Endometrium (tissue), 2 donors: Measurements from ENCODE around the gene DDHD1.
"Not testable (repeated sequence)": the region's sequence is repeated elsewhere in the genome, so short reads cannot be mapped to it uniquely, and the experiment has no call there.

Source experiments
- FAIRE-seq: peaks from 2 replicates; lab custom pipeline; 2012; peaks lifted over from hg19 to GRCh38; lab: Jason Lieb, UNC
- donor health status: control.
- donor health status: control.

DDHD1 gene

GRCh38 chr14:53152887-53153701, at the start of gene DDHD1:
TSS of gene DDHD1 (minus strand) at chr14:53153323. CDS start at chr14:53153098, 225 bp downstream.
- FAIRE-seq: no peak

- FAIRE-seq: no peak
These were observed 42.8 kb upstream of the DDHD1 start for GRCh38 chr14:53195949-53196348.

- no peak for FAIRE-seq
These were observed 40.1 kb upstream of the DDHD1 start for GRCh38 chr14:53193193-53193592.

- FAIRE-seq: no peak
These were observed 39.1 kb upstream of the DDHD1 start for GRCh38 chr14:53192052-53192760.

GRCh38 chr14:53190938-53191337, 37.8 kb upstream of the DDHD1 start:
- FAIRE-seq: no peak

- FAIRE-seq: no peak
These were observed 34.9 kb upstream of the DDHD1 start for GRCh38 chr14:53187921-53188463.

- FAIRE-seq: no peak
These were observed 33.4 kb upstream of the DDHD1 start for GRCh38 chr14:53186532-53186931.

- FAIRE-seq: no peak
These were observed 30.5 kb upstream of the DDHD1 start for GRCh38 chr14:53183611-53184010.

- FAIRE-seq: no peak
These were observed 29.9 kb upstream of the DDHD1 start for GRCh38 chr14:53183056-53183455.

- not testable (repeated sequence) for FAIRE-seq
These were observed 28.4 kb upstream of the DDHD1 start for GRCh38 chr14:53181463-53182081.

- no peak for FAIRE-seq
These were observed 27.4 kb upstream of the DDHD1 start for GRCh38 chr14:53180272-53181221.

GRCh38 chr14:53179486-53180005, 26.4 kb upstream of the DDHD1 start:
- FAIRE-seq: not testable (repeated sequence)

- FAIRE-seq: no peak
These were observed 22.3 kb upstream of the DDHD1 start for GRCh38 chr14:53175375-53175774.

- FAIRE-seq: no peak
These were observed 21.8 kb upstream of the DDHD1 start for GRCh38 chr14:53174918-53175317.

GRCh38 chr14:53168786-53169185, 15.7 kb upstream of the DDHD1 start:
- no peak for FAIRE-seq

GRCh38 chr14:53167602-53168328, 14.6 kb upstream of the DDHD1 start:
- FAIRE-seq: no peak

GRCh38 chr14:53161758-53162435, 8.8 kb upstream of the DDHD1 start:
- no peak for FAIRE-seq

- FAIRE-seq: no peak
These were observed 3.1 kb upstream of the DDHD1 start for GRCh38 chr14:53156238-53156637.

GRCh38 chr14:53153702-53154112, 584 bp upstream of the DDHD1 start:
- FAIRE-seq: no peak
